NT2/D1 (cell line): ENCODE measurements around the gene UBC.

Experiments
- YY1 ChIP-seq: IDR thresholded peaks from 2 replicates; pipeline ENCODE4 v1.6.1; 2011; ENCODE audit not compliant: insufficient read length, insufficient read depth
- ZNF274 ChIP-seq: IDR thresholded peaks from 2 replicates; pipeline ENCODE4 v1.6.1; 2011; ENCODE audit warnings: mild to moderate bottlenecking, low read depth, low read length

DNA sequence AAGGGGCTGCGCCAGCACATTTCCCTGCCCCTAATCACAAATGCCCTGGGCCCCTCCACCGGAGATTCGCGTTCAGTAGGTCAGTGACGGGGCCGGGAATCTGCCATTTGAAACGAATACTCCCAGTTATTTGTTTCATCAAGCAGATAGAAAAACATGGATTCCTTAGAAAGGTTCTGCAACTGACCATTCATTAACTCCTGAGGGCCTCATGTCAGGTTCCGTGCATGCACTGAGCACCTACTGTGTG lies 25.6 kb upstream of the UBC start:
- TF ChIP-seq ZNF274 (no peak), YY1 (no peak)
